ENCODE results near the gene LAMP5. TPM values are rescaled to one million over a fixed set of nuclear protein-coding genes. Genes with fewer than 3 reads are reported as not detected.
A peak's percentile ranks its signal among the peaks of the same experiment; 100 is the strongest.

LAMP5 gene
- total RNA-seq, 2 donors from 2014 or later = not detected

GRCh38 chr20:9572670-9573069, 58.3 kb downstream of the LAMP5 start:
- DNase-seq (no peak), ATAC-seq (no peak)
- intact Hi-C loops (cut with DNase I) = no loop called here

DNA sequence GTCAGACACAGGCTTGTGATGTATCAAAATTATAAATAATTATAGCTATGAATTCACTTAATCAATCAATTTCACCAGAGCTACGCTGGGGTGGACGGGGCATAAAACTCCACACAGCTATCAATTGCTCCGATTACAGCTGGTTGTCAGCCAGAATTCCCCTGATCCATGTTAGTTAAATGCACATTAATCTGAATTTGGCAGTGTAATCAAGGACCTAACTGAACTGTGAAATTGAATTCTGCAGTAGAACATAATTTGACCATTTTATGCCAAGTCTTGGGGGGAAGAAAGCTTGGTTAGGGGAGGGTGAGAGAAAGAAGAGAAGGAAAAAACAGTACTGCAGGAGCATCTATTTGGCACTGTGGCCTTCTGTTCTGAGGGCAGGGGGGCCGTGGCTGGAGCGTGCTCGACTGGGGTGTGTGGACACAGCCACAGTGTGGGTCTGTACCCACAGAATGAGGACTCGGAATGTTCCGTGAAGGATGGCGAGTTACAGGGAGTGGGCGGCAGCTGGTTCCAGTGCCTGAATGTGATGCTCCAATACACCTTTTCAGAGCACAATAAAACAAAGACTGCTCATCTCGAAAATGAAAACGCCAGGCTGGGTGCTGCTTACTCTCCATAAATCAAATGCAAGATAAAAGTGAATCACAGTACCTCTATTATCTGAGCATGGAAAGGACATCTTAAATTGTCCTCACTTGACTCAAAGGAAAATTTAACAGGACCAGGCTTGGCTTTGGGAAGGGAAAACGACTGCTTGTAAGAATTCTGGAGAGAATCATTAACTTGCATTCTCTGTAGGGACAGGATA, 59.2 kb downstream of the LAMP5 start:
- no peaks in the 10 kb centered on the region for H3K9me3 ChIP-seq
- no peak overlapping the region for H3K27ac ChIP-seq
- H3K36me3 ChIP-seq (replicated peaks in 1 of 2; ENCODE audit: insufficient read depth in 1 of 2, low read depth in 2 of 2) = no peaks in the 10 kb centered on the region
- no peak for ATAC-seq
- no peaks in the 10 kb centered on the region for H3K27me3 ChIP-seq
- peak in 1 of 4 donors; percentile 13 for DNase-seq
- intact Hi-C loops (cut with DNase I) = no loop called here
- H3K4me3 ChIP-seq = no peak overlapping the region
- 22 to 26% methylated on average over 13 of the region's 13 CpGs for WGBS, 2 donors
- no peak for TF ChIP-seq POLR2A (IDR thresholded peaks at IDR 0.05)
- no peak for TF ChIP-seq CTCF (IDR thresholded peaks at IDR 0.05)
- peaks cover 6% of the 10 kb centered on the region for H3K4me1 ChIP-seq

More at GRCh38 chr20:9572670-9573069, 58.3 kb downstream of the LAMP5 start:
- Histone ChIP-seq H3K27ac (no peak overlapping the region), H3K9me3 (no peaks in the 10 kb centered on the region), H3K4me3 (no peak overlapping the region), H3K4me1 (peaks cover 6% of the 10 kb centered on the region), H3K27me3 (no peaks in the 10 kb centered on the region), H3K36me3 (replicated peaks in 1 of 2; ENCODE audit: insufficient read depth in 1 of 2, low read depth in 2 of 2) (no peaks in the 10 kb centered on the region)
- TF ChIP-seq CTCF (IDR thresholded peaks at IDR 0.05) (no peak), POLR2A (IDR thresholded peaks at IDR 0.05) (no peak)
- 16 to 19% methylated on average over 2 of the region's 2 CpGs for WGBS, 2 donors

- no peaks in the 10 kb centered on the region for H3K36me3 ChIP-seq (replicated peaks in 1 of 2; ENCODE audit: insufficient read depth in 1 of 2, low read depth in 2 of 2)
- DNase-seq (no peak), ATAC-seq (no peak)
- no peak overlapping the region for H3K4me3 ChIP-seq
- peaks cover 6% of the 10 kb centered on the region for H3K4me1 ChIP-seq
- TF ChIP-seq CTCF (IDR thresholded peaks at IDR 0.05) (no peak), POLR2A (IDR thresholded peaks at IDR 0.05) (no peak)
- H3K9me3 ChIP-seq = no peaks in the 10 kb centered on the region
- WGBS, 2 donors = 67% methylated on average over 7 of the region's 7 CpGs
- intact Hi-C loops (cut with DNase I) = no loop called here
- no peaks in the 10 kb centered on the region for H3K27me3 ChIP-seq
- H3K27ac ChIP-seq = no peak overlapping the region
Observed at GRCh38 chr20:9574181-9574580, 59.8 kb downstream of the LAMP5 start.

DNA sequence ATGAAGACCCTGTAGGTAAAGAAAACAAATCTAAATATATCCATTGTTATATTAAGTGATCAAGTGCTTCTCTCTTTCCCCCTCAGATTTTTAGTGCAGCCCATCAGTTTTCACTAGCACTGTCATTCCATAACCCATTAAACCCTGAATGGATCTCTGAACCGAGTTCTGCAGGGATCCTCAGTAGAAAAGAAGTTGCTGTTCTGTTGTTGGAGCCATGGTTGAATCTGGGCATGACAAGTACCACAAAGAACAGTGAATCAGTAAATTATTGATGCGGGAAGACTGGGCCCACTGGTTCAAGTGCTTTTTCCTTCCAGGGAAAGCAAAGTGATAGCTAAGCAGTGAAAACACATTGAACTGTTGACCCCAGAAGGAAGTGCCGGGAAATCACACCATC, 60.4 kb downstream of the LAMP5 start:
- TF ChIP-seq POLR2A (IDR thresholded peaks at IDR 0.05) (no peak), CTCF (IDR thresholded peaks at IDR 0.05) (no peak)
- 69% methylated on average over 3 of the region's 3 CpGs for WGBS, 2 donors
- intact Hi-C loops (cut with DNase I) = no loop called here
- H3K27ac ChIP-seq = no peak overlapping the region
- ATAC-seq = no peak
- H3K27me3 ChIP-seq = no peaks in the 10 kb centered on the region
- H3K4me1 ChIP-seq = peaks cover 6% of the 10 kb centered on the region
- H3K36me3 ChIP-seq (replicated peaks in 1 of 2; ENCODE audit: insufficient read depth in 1 of 2, low read depth in 2 of 2) = no peaks in the 10 kb centered on the region
- H3K9me3 ChIP-seq = no peaks in the 10 kb centered on the region
- no peak for DNase-seq
- no peak overlapping the region for H3K4me3 ChIP-seq

- H3K36me3 ChIP-seq (replicated peaks in 1 of 2; ENCODE audit: insufficient read depth in 1 of 2, low read depth in 2 of 2) = no peaks in the 10 kb centered on the region
- no peaks in the 10 kb centered on the region for H3K9me3 ChIP-seq
- H3K27ac ChIP-seq = no peak overlapping the region
- peaks cover 6% of the 10 kb centered on the region for H3K4me1 ChIP-seq
- no peak for ATAC-seq
- 35 to 63% methylated on average over 1 of the region's 1 CpG for WGBS, 2 donors
- intact Hi-C loops (cut with DNase I) = no loop called here
- TF ChIP-seq POLR2A (IDR thresholded peaks at IDR 0.05) = no peak
- TF ChIP-seq CTCF (IDR thresholded peaks at IDR 0.05) = no peak
- no peaks in the 10 kb centered on the region for H3K27me3 ChIP-seq
- H3K4me3 ChIP-seq = no peak overlapping the region
- no peak for DNase-seq
Observed at GRCh38 chr20:9575836-9576235, 61.4 kb downstream of the LAMP5 start.
